GM13976 (cell line): ENCODE measurements around the gene NPFF.
"Not testable (repeated sequence)": the region's sequence is repeated elsewhere in the genome, so short reads cannot be mapped to it uniquely, and the experiment has no call there.

ENCODE experiments used
- DNase-seq: peaks from one replicate; pipeline ENCODE4 v3.0.0; 2012; ENCODE audit warnings: low spot score
- CTCF ChIP-seq: IDR thresholded peaks from 2 replicates; pipeline ENCODE4 v1.5.1; 2012; ENCODE audit warnings: borderline replicate concordance, mild to moderate bottlenecking; ENCODE audit not compliant: insufficient read depth; ENCODE audit errors: extremely low read depth, missing control alignments, control extremely low read depth
- in situ Hi-C: fragments of 300-500 bp; cut with MboI; formaldehyde crosslinking; loops from one replicate; pipeline ENCODE4 v1.12.0; 2022; ENCODE audit warnings: low sequenced_read_pairs, mixed read lengths, inconsistent platforms; ENCODE audit not compliant: unreplicated experiment

NPFF gene

GRCh38 chr12:53506881-53507602 lies at the start of gene NPFF:
Gene NPFF (minus strand): TSS chr12:53507484. CDS start chr12:53507474, 10 bp downstream.
- TF ChIP-seq CTCF, result no peak
- in situ Hi-C loops, result no loop called here
- DNase-seq, result no peak

- TF ChIP-seq CTCF, result no peak
- in situ Hi-C loops, result no loop called here
- no peak for DNase-seq
Measured at GRCh38 chr12:53552361-53553327, 45.4 kb upstream of the NPFF start.

GRCh38 chr12:53551889-53552291 lies 44.6 kb upstream of the NPFF start:
- TF ChIP-seq CTCF, result no peak
- no peak for DNase-seq
- in situ Hi-C loops, result no loop called here

DNA sequence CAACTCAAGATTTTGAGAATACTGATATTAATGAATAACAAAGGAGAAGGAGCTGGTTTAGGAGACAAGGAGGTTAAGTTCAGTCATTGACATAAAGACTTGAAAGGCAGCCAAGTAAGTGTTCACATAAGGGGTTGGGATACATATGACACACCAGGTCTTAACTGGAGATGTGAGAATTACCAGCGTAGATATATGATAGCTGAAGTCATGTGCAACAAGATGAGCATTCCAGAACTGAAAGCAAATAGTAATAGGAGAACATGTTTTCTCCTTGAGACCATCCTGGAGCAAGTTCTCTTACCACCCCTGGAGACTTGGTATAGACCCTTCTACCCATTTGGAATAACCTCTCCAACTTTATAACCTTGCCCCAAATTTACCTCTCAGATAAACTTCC lies 43.3 kb upstream of the NPFF start:
- DNase-seq, result no peak
- no peak for TF ChIP-seq CTCF
- in situ Hi-C loops, result no loop called here

GRCh38 chr12:53550131-53550530 lies 42.8 kb upstream of the NPFF start:
- in situ Hi-C loops, DNase-seq: not testable (repeated sequence)

GRCh38 chr12:53548354-53548753 lies 41.1 kb upstream of the NPFF start:
- in situ Hi-C loops, result loop anchor here (5.0 to 10.0 kb wide), 2 partner anchors 129 to 196 kb away; partner anchors contain the start of gene ATP5MC2
- DNase-seq, result not testable (repeated sequence)

GRCh38 chr12:53543539-53543938 lies 36.3 kb upstream of the NPFF start:
- peak; percentile 78 for DNase-seq
- in situ Hi-C loops, result loop anchor here (10.0 kb wide), 1 partner anchor 201 kb away; no protein-coding TSS in a partner anchor
- peak; percentile 85 for TF ChIP-seq CTCF
